Measurements from ENCODE around the gene EPN3. TPM values are rescaled to one million over a fixed set of nuclear protein-coding genes. Genes with fewer than 3 reads are reported as not detected.

The EPN3 gene
- polyA plus RNA-seq, 1 donor (not counting 4 experiments of a cell fraction or from before 2014, with no cell fraction given), result 66.7 TPM

GRCh38 chr17:50535407-50535806, 2.9 kb downstream of the EPN3 start:
- peaks cover 74% of the 10 kb centered on the region for H3K79me2 ChIP-seq (ENCODE audit: control insufficient read depth, insufficient read depth, low read length)
- peak overlapping the region; percentile 71 for H3K27ac ChIP-seq (ENCODE audit: control insufficient read depth, insufficient read depth, low read length)
- no peak for TF ChIP-seq EZH2 (IDR thresholded peaks at IDR 0.05; ENCODE audit: low read length)
- TF ChIP-seq, protein P1, sequence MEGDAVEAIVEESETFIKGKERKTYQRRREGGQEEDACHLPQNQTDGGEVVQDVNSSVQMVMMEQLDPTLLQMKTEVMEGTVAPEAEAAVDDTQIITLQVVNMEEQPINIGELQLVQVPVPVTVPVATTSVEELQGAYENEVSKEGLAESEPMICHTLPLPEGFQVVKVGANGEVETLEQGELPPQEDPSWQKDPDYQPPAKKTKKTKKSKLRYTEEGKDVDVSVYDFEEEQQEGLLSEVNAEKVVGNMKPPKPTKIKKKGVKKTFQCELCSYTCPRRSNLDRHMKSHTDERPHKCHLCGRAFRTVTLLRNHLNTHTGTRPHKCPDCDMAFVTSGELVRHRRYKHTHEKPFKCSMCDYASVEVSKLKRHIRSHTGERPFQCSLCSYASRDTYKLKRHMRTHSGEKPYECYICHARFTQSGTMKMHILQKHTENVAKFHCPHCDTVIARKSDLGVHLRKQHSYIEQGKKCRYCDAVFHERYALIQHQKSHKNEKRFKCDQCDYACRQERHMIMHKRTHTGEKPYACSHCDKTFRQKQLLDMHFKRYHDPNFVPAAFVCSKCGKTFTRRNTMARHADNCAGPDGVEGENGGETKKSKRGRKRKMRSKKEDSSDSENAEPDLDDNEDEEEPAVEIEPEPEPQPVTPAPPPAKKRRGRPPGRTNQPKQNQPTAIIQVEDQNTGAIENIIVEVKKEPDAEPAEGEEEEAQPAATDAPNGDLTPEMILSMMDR (optimal IDR thresholded peaks at IDR 0.05 in 1 of 3, IDR thresholded peaks at IDR 0.05 in 1 of 3, conservative IDR thresholded peaks at IDR 0.05 in 1 of 3; ENCODE audit: extremely low read depth in 1 of 3, insufficient read depth in 2 of 3, low read length in 3 of 3), result no peak
- peaks cover 3% of the 10 kb centered on the region for H3K9me1 ChIP-seq (ENCODE audit: control insufficient read depth, extremely low read depth, insufficient read depth, low read length)
- peak overlapping the region; percentile 82 for H3K9ac ChIP-seq (ENCODE audit: control insufficient read depth, extremely low read depth, insufficient read depth, low read length)
- dilution Hi-C loops (cut with MboI; ENCODE audit: extremely low pct_ligation_motif_present, low sequenced_read_pairs), result no loop called here
- peak overlapping the region; percentile 67 to 82 (median 70) for H3K4me3 ChIP-seq (ENCODE audit: control insufficient read depth in 2 of 3, extremely low read depth in 1 of 3, insufficient read depth in 2 of 3, low read depth in 1 of 3, low read length in 3 of 3)
- peaks cover 7% of the 10 kb centered on the region for H4K20me1 ChIP-seq (ENCODE audit: control insufficient read depth, extremely low read depth, insufficient read depth, low read length)
- peaks cover 22 to 41% of the 10 kb centered on the region in 2 experiments for H3K36me3 ChIP-seq (ENCODE audit: control insufficient read depth in 2 of 2, extremely low read depth in 1 of 2, insufficient read depth in 2 of 2, low read length in 2 of 2)
- H3K9me3 ChIP-seq (ENCODE audit: control insufficient read depth, low read depth, low read length), result no peaks in the 10 kb centered on the region
- no peak overlapping the region for H2AFZ ChIP-seq (ENCODE audit: control insufficient read depth, low read length)
- H3K27me3 ChIP-seq (ENCODE audit: control insufficient read depth, extremely low read depth, insufficient read depth, low read length), result no peaks in the 10 kb centered on the region
- H3K4me1 ChIP-seq (ENCODE audit: control insufficient read depth, extremely low read depth, insufficient read depth, low read length), result peaks cover 66% of the 10 kb centered on the region
- no peak for DNase-seq (ENCODE audit: low read depth, low spot score)
- peak; percentile 85 for FAIRE-seq
- H3K4me2 ChIP-seq (ENCODE audit: control insufficient read depth, extremely low read depth, insufficient read depth, low read depth, low read length), result peak overlapping the region; percentile 93

DNA sequence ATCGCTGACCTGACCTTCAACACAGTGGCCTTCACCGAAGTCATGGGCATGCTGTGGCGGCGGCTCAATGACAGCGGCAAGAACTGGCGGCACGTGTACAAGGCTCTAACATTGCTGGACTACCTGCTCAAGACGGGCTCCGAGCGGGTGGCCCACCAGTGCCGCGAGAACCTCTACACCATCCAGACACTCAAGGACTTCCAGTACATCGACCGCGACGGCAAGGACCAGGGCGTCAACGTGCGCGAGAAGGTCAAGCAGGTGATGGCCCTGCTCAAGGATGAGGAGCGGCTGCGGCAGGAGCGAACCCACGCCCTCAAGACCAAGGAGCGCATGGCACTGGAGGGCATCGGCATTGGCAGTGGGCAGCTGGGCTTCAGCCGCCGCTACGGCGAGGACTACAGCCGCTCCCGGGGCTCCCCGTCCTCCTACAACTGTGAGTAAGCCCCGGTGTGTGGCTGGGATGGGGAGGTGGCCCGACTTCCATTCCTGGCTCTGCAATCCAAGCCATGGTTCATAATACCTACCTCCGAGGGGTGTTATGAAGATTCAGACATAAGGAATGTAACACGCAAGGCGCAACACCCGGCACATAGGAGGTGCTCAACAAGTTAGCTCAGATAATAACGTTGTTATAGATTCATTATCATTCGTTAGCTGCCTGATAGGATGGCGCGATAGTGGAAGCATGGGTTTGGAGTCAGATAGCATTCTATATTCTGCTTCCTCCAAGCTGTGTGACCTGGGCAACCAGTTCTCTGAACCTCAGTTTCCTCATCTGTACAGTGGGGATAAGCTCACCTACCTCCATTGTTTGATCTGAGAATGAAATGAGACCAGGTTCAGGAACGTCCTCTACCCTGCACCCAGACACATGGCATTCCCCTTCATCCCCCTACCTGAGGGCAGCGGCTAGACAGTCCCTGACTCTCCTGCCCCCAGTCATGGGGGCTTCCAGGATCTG, 4.4 kb downstream of the EPN3 start:
- Histone ChIP-seq H3K27ac (ENCODE audit: control insufficient read depth, insufficient read depth, low read length) (no peak overlapping the region), H3K27me3 (ENCODE audit: control insufficient read depth, extremely low read depth, insufficient read depth, low read length) (no peaks in the 10 kb centered on the region), H2AFZ (ENCODE audit: control insufficient read depth, low read length) (no peak overlapping the region), H3K4me1 (ENCODE audit: control insufficient read depth, extremely low read depth, insufficient read depth, low read length) (peaks cover 74% of the 10 kb centered on the region), H3K79me2 (ENCODE audit: control insufficient read depth, insufficient read depth, low read length) (peaks cover 74% of the 10 kb centered on the region), H3K9ac (ENCODE audit: control insufficient read depth, extremely low read depth, insufficient read depth, low read length) (peak overlapping the region; percentile 13), H3K36me3 (ENCODE audit: control insufficient read depth in 2 of 2, extremely low read depth in 1 of 2, insufficient read depth in 2 of 2, low read length in 2 of 2) (peaks cover 26 to 51% of the 10 kb centered on the region in 2 experiments), H4K20me1 (ENCODE audit: control insufficient read depth, extremely low read depth, insufficient read depth, low read length) (peaks cover 7% of the 10 kb centered on the region), H3K9me1 (ENCODE audit: control insufficient read depth, extremely low read depth, insufficient read depth, low read length) (peaks cover 3% of the 10 kb centered on the region), H3K9me3 (ENCODE audit: control insufficient read depth, low read depth, low read length) (no peaks in the 10 kb centered on the region), H3K4me2 (ENCODE audit: control insufficient read depth, extremely low read depth, insufficient read depth, low read depth, low read length) (peak overlapping the region; percentile 93), H3K4me3 (ENCODE audit: control insufficient read depth in 2 of 3, extremely low read depth in 1 of 3, insufficient read depth in 2 of 3, low read depth in 1 of 3, low read length in 3 of 3) (peak overlapping the region; percentile 0 to 82 (median 26))
- TF ChIP-seq, protein P1 (optimal IDR thresholded peaks at IDR 0.05 in 1 of 3, IDR thresholded peaks at IDR 0.05 in 1 of 3, conservative IDR thresholded peaks at IDR 0.05 in 1 of 3; ENCODE audit: extremely low read depth in 1 of 3, insufficient read depth in 2 of 3, low read length in 3 of 3), result no peak
- no peak for TF ChIP-seq EZH2 (IDR thresholded peaks at IDR 0.05; ENCODE audit: low read length)
- FAIRE-seq, result peak; percentile 39
- dilution Hi-C loops (cut with MboI; ENCODE audit: extremely low pct_ligation_motif_present, low sequenced_read_pairs), result no loop called here
- DNase-seq (ENCODE audit: low read depth, low spot score), result no peak

Measured in keratinocyte (primary cell).